GM18951 (cell line): Measurements from ENCODE around the gene TMPRSS4.

ENCODE experiments used
- POLR2A ChIP-seq: IDR thresholded peaks from 4 replicates; pipeline ENCODE4 v1.6.1; 2011; ENCODE audit warnings: mild to moderate bottlenecking; ENCODE audit not compliant: insufficient read length, insufficient read depth; ENCODE audit errors: extremely low read depth
- in situ Hi-C: fragments of 300-500 bp; cut with MboI; formaldehyde crosslinking; loops from one replicate; pipeline ENCODE4 v1.12.0; 2022; ENCODE audit warnings: low sequenced_read_pairs, mixed read lengths, inconsistent platforms; ENCODE audit not compliant: unreplicated experiment

The TMPRSS4 gene

GRCh38 chr11:118092907-118093571, 16.2 kb downstream of the TMPRSS4 start:
- TF ChIP-seq POLR2A, result no peak

GRCh38 chr11:118095493-118095892, 18.6 kb downstream of the TMPRSS4 start:
- no peak for TF ChIP-seq POLR2A
- in situ Hi-C loops, result no loop called here

More at GRCh38 chr11:118092907-118093571, 16.2 kb downstream of the TMPRSS4 start:
- in situ Hi-C loops, result no loop called here

- no peak for TF ChIP-seq POLR2A
- in situ Hi-C loops, result no loop called here
These were observed 19.1 kb downstream of the TMPRSS4 start for GRCh38 chr11:118095967-118096367.

- in situ Hi-C loops, result no loop called here
- TF ChIP-seq POLR2A, result no peak
These were observed 22.3 kb downstream of the TMPRSS4 start for GRCh38 chr11:118098996-118099837.

- no peak for TF ChIP-seq POLR2A
- in situ Hi-C loops, result no loop called here
These were observed 23.1 kb downstream of the TMPRSS4 start for GRCh38 chr11:118099838-118100556.

GRCh38 chr11:118100691-118101232, 23.9 kb downstream of the TMPRSS4 start:
- in situ Hi-C loops, result no loop called here
- no peak for TF ChIP-seq POLR2A

GRCh38 chr11:118102721-118103261, 25.9 kb downstream of the TMPRSS4 start:
- no peak for TF ChIP-seq POLR2A
- in situ Hi-C loops, result no loop called here

- TF ChIP-seq POLR2A, result no peak
These were observed 27.6 kb downstream of the TMPRSS4 start for GRCh38 chr11:118104491-118104890.

GRCh38 chr11:118105657-118106305, 28.9 kb downstream of the TMPRSS4 start:
- TF ChIP-seq POLR2A, result no peak
- in situ Hi-C loops, result no loop called here

More at GRCh38 chr11:118104491-118104890, 27.6 kb downstream of the TMPRSS4 start:
- in situ Hi-C loops, result no loop called here

- no peak for TF ChIP-seq POLR2A
- in situ Hi-C loops, result no loop called here
These were observed 30.0 kb downstream of the TMPRSS4 start for GRCh38 chr11:118106789-118107335.

GRCh38 chr11:118108513-118108912, 31.6 kb downstream of the TMPRSS4 start:
- no peak for TF ChIP-seq POLR2A
- in situ Hi-C loops, result no loop called here

- in situ Hi-C loops, result no loop called here
- TF ChIP-seq POLR2A, result no peak
These were observed 32.4 kb downstream of the TMPRSS4 start for GRCh38 chr11:118109231-118109630.
